AG04449 (cell line): ENCODE results near the gene OSBPL9.
A peak's percentile ranks its signal among the peaks of the same experiment; 100 is the strongest.

Experiments used
- CTCF ChIA-PET: fragments of 350-600 bp; formaldehyde crosslinking; extraction: SDS; loops from one replicate; lab custom pipeline; 2021; ENCODE audit warnings: antibody characterized with exemption; lab: Yijun Ruan, JAX
- POLR2A ChIA-PET: fragments of 400-600, 350-600 bp; formaldehyde crosslinking; extraction: SDS; loops from one replicate; lab custom pipeline; 2020; ENCODE audit warnings: antibody characterized with exemption, inconsistent platforms; lab: Yijun Ruan, JAX
- DNase-seq: peaks from one replicate; pipeline ENCODE4 v3.0.0-alpha.2; 2010; ENCODE audit warnings: low read depth, low spot score
- H3K4me3 ChIP-seq: 2 replicates; pipeline ENCODE4 v1.5.1; 2011; ENCODE audit warnings: low read depth, mild to moderate bottlenecking, control low read depth, low read length
- TF ChIP-seq, protein P1 (sequence below): IDR thresholded peaks from one replicate; pipeline ENCODE4 v1.5.1; 2011; ENCODE audit warnings: mild to moderate bottlenecking, moderate library complexity, low read length, control low read depth, inconsistent platforms; ENCODE audit not compliant: insufficient read depth; ENCODE audit errors: missing control alignments

The OSBPL9 gene

DNA sequence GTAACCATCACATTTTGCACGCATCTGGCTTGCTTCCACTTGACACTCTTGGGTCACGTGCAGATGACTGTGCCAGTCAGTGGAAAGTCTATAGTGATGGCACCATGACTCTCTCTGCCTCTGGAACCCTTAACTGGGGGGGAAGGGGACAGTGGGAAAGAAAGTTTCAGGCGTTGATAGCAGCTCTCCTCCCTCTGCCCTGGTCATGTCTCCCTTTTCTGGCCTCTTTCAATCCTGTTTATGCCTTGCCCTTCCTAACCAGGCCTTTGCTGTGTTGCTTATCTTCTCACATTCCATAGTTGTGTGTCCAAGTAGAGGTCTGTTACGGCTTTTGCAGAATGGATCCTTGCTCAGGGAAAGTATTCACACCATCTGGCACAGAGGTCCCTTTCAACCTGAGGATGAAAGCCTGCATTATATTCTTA lies 168.1 kb downstream of the OSBPL9 start:
- CTCF ChIA-PET, result interaction anchor here (1.0 to 2.1 kb wide), 3 partner anchors 11 to 157 kb away, joined by 3 to 8 read pairs (median 7); no protein-coding TSS in a partner anchor
- H3K4me3 ChIP-seq, result no peak overlapping the region
- no peak for DNase-seq
- TF ChIP-seq, protein P1, sequence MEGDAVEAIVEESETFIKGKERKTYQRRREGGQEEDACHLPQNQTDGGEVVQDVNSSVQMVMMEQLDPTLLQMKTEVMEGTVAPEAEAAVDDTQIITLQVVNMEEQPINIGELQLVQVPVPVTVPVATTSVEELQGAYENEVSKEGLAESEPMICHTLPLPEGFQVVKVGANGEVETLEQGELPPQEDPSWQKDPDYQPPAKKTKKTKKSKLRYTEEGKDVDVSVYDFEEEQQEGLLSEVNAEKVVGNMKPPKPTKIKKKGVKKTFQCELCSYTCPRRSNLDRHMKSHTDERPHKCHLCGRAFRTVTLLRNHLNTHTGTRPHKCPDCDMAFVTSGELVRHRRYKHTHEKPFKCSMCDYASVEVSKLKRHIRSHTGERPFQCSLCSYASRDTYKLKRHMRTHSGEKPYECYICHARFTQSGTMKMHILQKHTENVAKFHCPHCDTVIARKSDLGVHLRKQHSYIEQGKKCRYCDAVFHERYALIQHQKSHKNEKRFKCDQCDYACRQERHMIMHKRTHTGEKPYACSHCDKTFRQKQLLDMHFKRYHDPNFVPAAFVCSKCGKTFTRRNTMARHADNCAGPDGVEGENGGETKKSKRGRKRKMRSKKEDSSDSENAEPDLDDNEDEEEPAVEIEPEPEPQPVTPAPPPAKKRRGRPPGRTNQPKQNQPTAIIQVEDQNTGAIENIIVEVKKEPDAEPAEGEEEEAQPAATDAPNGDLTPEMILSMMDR, result no peak
- POLR2A ChIA-PET, result interaction anchor here (0.7 kb wide), 1 partner anchor 11 kb away, joined by 3 read pairs; no protein-coding TSS in a partner anchor

DNA sequence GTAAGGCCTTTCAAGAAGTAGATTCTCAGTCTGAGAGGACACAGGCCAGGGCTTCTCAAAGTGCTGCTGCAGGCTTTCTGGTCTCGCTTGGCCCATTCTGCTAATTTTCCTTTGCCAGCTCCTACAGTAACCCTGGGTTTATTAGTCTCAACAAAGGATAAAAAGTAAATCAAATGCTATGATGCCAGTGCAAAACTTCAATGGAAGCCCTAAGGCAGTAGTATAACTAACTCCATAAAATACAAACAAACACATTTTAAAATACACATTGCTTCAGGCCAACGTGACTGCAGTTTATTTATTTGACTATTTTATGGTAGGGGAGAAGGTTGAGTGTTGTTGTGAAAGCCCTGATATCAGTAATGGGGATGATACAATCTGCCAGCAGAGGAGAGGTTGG lies 172.0 kb downstream of the OSBPL9 start:
- H3K4me3 ChIP-seq, result no peak overlapping the region
- CTCF ChIA-PET, result interaction anchor here (2.3 kb wide), 1 partner anchor 161 kb away, joined by 5 read pairs; no protein-coding TSS in a partner anchor
- no peak for DNase-seq
- TF ChIP-seq, protein P1, result no peak
- POLR2A ChIA-PET, result no interaction called here

DNA sequence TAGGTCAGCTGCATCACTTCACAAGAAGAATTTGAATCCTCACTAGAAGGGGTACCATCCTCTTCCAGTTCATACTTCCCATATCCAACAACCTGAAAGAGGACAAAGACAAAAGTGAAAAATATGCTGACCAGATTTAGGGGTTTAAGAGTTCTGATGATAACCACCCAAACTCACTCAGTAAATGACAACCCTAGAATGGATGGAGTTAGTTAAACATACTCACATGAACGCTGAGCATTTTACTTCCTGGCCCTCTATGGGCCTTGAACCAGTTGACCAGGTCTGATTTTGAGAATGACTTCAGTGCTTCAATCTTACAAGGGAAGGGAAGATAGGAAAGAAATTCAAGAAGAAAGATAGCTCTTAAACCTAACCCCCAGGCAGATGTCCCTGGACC lies 172.4 kb downstream of the OSBPL9 start:
- ChIA-PET POLR2A (no interaction called here), CTCF (interaction anchor here (1.3 to 3.1 kb wide), 3 partner anchors 13 to 162 kb away, joined by 4 to 13 read pairs (median 5); no protein-coding TSS in a partner anchor)
- H3K4me3 ChIP-seq, result no peak overlapping the region
- DNase-seq, result no peak
- TF ChIP-seq, protein P1, result no peak

DNA sequence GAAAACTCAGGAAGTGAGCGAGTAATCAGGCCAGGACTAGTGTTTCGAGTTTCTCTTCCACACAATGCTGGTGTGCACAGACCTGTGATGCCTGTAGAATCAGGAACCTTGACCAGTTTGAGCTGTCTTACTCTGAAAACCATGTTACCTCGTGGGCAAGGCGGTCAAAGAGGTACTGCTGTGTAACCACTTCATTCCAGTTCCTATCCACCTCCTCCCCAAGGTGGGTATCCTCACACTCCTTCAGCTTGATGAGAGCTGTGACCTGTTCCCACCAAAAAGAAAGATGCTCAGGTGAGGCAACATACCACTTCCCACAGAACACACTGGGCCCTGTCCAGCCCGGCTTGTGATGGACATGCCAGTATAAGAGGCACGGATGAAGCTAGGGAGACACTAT lies 173.5 kb downstream of the OSBPL9 start:
- TF ChIP-seq, protein P1, result no peak
- CTCF ChIA-PET, result interaction anchor here (1.3 to 3.1 kb wide), 3 partner anchors 14 to 163 kb away, joined by 4 to 13 read pairs (median 5); no protein-coding TSS in a partner anchor
- H3K4me3 ChIP-seq, result no peak overlapping the region
- no peak for DNase-seq
- POLR2A ChIA-PET, result no interaction called here

DNA sequence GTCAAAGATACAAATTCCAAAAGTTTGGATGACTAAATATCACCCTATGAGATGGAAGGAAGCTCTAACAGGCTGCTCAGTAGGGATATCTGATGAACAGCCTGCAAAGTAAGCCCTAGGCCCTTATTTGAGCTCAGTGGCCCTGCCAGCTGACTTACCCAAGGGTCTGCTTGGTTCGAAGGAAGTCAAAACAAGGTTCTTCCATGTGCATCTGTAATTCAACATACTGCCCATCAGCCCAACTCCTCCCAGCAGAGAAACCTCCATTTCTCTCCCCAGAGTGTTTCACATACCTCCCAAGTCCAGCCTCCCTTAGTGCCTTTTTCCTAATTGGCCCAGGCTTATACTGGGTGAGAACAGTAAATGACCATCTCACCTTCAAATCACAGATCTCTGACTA lies 175.0 kb downstream of the OSBPL9 start:
- ChIA-PET POLR2A (no interaction called here), CTCF (interaction anchor here (3.1 kb wide), 1 partner anchor 23 kb away, joined by 13 read pairs; no protein-coding TSS in a partner anchor)
- TF ChIP-seq, protein P1, result no peak
- DNase-seq, result no peak
- H3K4me3 ChIP-seq, result no peak overlapping the region

DNA sequence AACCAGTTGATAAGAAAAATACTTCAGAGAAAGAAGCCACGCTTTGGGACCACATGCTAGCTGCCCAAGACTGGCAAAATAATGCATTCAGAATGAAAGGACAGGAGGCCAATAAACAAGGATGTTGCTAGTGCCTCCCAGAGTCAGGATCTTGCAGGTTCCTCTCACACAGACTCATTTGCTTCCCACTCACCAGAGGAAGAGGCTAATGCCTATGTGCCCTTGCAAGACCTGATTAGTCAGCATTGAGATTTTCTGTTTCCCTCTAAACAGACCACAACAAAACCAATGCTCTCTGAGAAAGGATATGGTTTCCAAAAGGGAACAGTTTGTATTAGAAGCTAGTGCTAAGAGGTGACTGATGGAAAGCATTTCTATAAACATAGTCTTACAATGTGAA lies 176.0 kb downstream of the OSBPL9 start:
- CTCF ChIA-PET, result interaction anchor here (1.4 to 2.4 kb wide), 2 partner anchors 10 to 169 kb away, joined by 3 to 6 read pairs; no protein-coding TSS in a partner anchor
- POLR2A ChIA-PET, result no interaction called here
- peak; percentile 41 for DNase-seq
- no peak overlapping the region for H3K4me3 ChIP-seq
- TF ChIP-seq, protein P1, result no peak
